PC-9 (cell line): ENCODE results near the gene TFAP2A.

Experiments
- EZH2 ChIP-seq: fragments of 200-600 bp; sonication (generic); IDR thresholded peaks from 2 replicates; pipeline ENCODE4 v1.8.0; 2017; ENCODE audit warnings: antibody characterized with exemption, low read depth
- TF ChIP-seq, protein P1 (sequence below): fragments of 200-600 bp; sonication (generic); conservative IDR thresholded peaks from 2 replicates; pipeline ENCODE4 v1.6.1; 2017; ENCODE audit warnings: mixed run types, antibody characterized with exemption, mild to moderate bottlenecking, moderate library complexity

DNA sequence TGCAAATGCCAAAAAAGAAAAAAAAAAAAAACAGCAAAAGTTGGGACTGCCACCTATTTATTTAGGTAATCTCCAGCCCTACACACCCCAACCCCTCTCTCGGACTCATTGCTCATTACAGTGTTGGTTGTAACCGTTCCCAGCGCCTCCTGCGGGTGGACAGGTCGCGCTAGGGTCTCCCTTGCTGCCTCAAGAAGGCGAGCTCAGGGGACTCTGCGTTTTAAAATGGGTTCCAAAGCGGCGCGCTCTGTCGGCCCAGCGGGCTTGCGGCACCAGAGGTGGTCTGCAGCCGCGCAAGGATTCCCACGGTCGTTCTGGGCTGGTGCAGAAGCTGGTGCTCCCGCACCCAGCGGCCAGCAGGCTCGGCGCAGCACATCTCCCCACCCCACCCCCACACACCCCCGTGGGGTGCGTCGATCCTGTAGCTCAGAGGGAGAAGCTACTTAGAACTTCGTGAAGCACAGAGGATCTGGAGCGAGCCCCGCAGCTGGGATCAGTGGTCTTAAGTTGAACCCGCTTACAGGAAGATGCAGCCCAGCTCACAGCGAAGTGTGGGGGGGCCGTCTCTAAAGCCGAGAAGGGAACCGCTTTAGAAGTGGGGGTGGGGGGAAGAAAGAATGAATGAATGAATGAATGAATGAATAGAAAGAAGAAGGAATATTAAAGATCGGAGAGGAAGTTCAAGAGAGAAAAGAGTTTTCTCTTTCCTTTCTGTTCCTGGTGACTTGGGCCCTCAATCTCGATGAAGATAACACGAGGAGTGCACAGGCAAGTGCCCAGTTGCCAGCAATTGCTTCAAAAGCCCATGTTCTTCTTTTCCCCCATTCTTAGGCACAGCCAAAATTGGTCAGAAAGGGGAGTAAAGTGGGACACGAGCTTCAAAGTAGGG is 780 bp downstream of the TFAP2A start:
- TF ChIP-seq, protein P1, sequence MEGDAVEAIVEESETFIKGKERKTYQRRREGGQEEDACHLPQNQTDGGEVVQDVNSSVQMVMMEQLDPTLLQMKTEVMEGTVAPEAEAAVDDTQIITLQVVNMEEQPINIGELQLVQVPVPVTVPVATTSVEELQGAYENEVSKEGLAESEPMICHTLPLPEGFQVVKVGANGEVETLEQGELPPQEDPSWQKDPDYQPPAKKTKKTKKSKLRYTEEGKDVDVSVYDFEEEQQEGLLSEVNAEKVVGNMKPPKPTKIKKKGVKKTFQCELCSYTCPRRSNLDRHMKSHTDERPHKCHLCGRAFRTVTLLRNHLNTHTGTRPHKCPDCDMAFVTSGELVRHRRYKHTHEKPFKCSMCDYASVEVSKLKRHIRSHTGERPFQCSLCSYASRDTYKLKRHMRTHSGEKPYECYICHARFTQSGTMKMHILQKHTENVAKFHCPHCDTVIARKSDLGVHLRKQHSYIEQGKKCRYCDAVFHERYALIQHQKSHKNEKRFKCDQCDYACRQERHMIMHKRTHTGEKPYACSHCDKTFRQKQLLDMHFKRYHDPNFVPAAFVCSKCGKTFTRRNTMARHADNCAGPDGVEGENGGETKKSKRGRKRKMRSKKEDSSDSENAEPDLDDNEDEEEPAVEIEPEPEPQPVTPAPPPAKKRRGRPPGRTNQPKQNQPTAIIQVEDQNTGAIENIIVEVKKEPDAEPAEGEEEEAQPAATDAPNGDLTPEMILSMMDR: no peak
- no peak for TF ChIP-seq EZH2
